GM12872 (cell line): ENCODE measurements around the gene UBL7.

Experiments used
- CTCF ChIP-seq: IDR thresholded peaks from 3 replicates; pipeline ENCODE4 v1.5.1; 2011; ENCODE audit warnings: low read depth, mild to moderate bottlenecking, low read length, moderate library complexity; ENCODE audit not compliant: insufficient read depth

Gene UBL7

GRCh38 chr15:74460298-74460697 lies 662 bp downstream of the UBL7 start:
- no peak for TF ChIP-seq CTCF

GRCh38 chr15:74458473-74458872 lies 2.5 kb downstream of the UBL7 start:
- no peak for TF ChIP-seq CTCF

DNA sequence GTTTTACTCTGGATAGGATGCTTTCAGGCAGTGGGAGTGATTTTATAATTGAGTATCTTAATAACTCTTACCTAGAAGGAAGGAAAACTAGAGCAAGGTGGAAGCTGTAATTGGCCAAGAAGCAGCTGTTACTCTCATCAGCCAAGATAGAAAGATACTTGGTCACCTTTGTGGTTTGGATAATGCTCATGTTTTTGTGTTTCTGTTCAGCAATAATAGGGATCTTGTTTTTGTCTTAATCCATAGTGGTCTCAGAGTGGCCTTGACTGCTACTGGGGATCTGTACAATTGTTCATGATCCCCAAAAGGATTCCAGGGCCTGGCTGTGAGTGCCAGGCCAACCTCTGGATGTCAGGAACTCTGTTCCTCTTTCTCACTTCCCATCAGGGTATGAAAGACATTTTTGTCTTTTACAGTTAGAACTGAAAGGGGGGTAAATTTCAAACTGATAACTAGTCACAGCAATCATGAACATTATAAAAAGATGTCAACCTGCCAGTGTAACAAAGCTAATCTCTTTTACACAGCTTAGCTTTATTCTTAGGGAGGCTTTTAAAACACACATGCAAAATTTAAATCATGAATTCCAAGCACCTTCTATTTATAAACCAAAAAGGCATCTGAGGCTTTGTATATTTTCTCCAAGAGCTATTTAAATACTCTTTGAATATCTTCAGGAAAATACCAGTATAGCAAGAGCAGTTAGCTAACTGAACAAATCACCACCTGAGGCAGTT lies 6.0 kb downstream of the UBL7 start:
- TF ChIP-seq CTCF: no peak

- no peak for TF ChIP-seq CTCF
Measured at GRCh38 chr15:74453925-74454763, 6.8 kb downstream of the UBL7 start.

DNA sequence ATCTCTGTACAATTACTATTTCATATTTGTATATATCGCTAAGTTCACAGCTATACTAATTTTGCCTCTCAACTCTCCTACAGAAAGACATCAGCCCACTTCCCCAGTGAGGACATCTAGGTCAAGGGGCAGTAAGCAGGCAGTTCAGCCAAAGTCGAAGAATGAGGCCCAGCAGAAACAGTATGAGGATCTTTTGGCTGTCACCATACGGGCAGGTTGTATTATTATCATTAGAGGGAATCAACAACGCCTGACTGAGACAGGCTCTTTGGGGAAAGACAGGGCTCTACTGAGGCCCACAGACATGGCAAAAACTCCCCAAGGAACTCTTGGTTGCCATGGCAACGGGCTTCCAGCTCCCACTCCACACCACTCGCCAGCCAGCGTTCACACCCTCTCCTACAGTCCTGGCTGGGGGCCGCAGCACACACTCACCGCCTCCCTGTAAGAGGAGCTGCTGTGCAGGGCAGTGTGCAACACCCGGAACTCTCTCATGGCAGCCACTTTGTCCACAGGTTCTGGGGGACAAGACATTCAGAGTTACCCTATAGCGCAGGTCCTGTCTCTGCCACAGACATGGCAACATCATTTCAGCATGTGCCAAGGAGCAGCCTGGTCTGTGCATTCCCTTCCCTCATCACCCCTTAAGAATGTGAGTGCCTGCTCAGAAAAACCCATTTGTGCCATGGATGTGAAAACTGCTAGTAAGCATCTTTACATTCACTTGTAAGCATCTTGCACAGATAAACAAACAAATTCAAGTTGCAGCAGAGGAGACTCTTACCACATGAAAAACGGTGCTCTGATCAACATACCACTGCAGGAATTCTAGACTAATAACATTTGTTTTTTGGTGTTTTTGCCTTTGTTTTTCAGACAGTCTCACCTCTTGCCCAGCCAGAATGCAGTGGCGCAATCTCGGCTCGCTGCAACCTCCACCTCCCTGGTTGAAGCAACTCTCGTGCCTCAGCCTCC lies 8.8 kb downstream of the UBL7 start:
- no peak for TF ChIP-seq CTCF

- TF ChIP-seq CTCF: no peak
Measured at GRCh38 chr15:74451322-74451721, 9.6 kb downstream of the UBL7 start.
